ENCODE measurements around the gene RAD23B. TPM values are rescaled to one million over a fixed set of nuclear protein-coding genes. Genes with fewer than 3 reads are reported as not detected.
"Not testable (repeated sequence)": the region's sequence is repeated elsewhere in the genome, so short reads cannot be mapped to it uniquely, and the experiment has no call there.

Gene RAD23B
- total RNA-seq, 2 donors from 2014 or later: 94.7 to 94.8 TPM

- H3K27ac Mint-ChIP-seq: peak overlapping the region in 1 of 2 donors; percentile 22
- DNase-seq (ENCODE audit: low spot score): no peak
- H3K27me3 Mint-ChIP-seq: peaks cover 0 to 4% of the 10 kb centered on the region in 2 donors
- no peak overlapping the region for H3K4me3 Mint-ChIP-seq
- H3K36me3 Mint-ChIP-seq: no peaks in the 10 kb centered on the region
- no peak for ATAC-seq
- no peaks in the 10 kb centered on the region for H3K9me3 Mint-ChIP-seq
- H3K4me1 Mint-ChIP-seq (ENCODE audit: low read depth in 2 of 2): peaks cover 10 to 12% of the 10 kb centered on the region in 2 donors
These were observed 24.2 kb upstream of the RAD23B start for GRCh38 chr9:107258919-107259318.

- Mint-ChIP-seq H3K4me1 (ENCODE audit: low read depth in 2 of 2) (peaks cover 10 to 12% of the 10 kb centered on the region in 2 donors), H3K27ac (peak overlapping the region; percentile 20 to 22), H3K4me3 (peak overlapping the region; percentile 53)
- not testable (repeated sequence) for H3K9me3 Mint-ChIP-seq; ATAC-seq; H3K36me3 Mint-ChIP-seq; H3K27me3 Mint-ChIP-seq; DNase-seq (ENCODE audit: low spot score)
These were observed 23.2 kb upstream of the RAD23B start for GRCh38 chr9:107259751-107260313.

DNA sequence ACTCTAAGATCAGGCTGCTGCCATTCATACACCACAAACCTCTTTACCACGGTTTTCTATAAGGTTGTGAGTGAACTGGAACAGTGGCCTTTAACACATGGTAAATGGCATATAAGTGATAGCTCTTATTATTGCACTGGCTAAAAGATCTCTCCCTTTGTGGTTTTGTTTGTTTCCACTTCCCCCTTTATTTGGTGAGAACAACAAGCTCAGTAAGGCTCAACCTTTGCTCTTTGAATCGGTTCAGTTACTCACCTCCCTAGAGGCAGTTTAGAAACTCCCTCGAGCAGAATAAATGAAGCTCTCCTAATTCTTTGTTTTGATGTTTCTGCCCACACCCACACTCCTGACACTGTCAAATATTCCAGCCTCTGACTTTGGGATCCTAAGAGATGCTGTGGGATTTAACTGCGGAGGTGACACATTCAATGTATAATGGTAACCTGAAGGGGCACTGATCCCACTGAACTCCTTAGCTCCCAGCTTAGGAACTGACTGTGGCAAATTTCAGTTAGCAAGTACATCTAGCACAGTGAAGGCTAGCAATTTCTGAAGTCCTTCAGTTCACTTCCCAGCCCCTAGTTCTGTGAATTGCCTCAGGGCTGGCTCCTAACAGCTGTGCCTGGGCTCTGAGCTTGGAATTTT lies 22.5 kb upstream of the RAD23B start:
- Mint-ChIP-seq H3K36me3 (no peaks in the 10 kb centered on the region), H3K4me3 (peak overlapping the region; percentile 53), H3K9me3 (no peaks in the 10 kb centered on the region), H3K27me3 (peaks cover 0 to 2% of the 10 kb centered on the region in 2 donors), H3K27ac (peak overlapping the region; percentile 12 to 20), H3K4me1 (ENCODE audit: low read depth in 2 of 2) (peaks cover 10 to 12% of the 10 kb centered on the region in 2 donors)
- peak in 1 of 2 donors; percentile 48 for ATAC-seq
- no peak for DNase-seq (ENCODE audit: low spot score)

DNA sequence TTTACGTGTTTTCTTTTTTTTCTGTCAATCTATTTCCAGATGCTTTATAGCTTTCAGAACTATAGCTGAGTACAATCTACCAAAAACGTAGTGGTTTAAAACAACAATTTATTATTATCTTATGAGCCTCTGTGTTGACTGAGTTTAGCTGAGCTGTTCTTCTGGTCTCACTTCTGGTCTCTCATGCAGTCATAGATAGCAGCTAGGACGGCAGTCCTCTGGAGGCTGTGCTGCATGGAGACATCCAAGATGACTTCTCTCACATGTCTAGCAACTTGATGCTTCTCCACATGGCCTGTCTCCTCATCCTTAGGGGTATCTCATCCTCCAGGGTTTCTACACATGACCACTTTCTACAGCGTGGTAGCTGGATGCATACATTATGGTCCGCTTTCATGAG lies 22.0 kb upstream of the RAD23B start:
- Mint-ChIP-seq H3K4me1 (ENCODE audit: low read depth in 2 of 2) (peaks cover 10 to 12% of the 10 kb centered on the region in 2 donors), H3K27me3 (peaks cover 0 to 2% of the 10 kb centered on the region in 2 donors), H3K9me3 (no peaks in the 10 kb centered on the region)

DNA sequence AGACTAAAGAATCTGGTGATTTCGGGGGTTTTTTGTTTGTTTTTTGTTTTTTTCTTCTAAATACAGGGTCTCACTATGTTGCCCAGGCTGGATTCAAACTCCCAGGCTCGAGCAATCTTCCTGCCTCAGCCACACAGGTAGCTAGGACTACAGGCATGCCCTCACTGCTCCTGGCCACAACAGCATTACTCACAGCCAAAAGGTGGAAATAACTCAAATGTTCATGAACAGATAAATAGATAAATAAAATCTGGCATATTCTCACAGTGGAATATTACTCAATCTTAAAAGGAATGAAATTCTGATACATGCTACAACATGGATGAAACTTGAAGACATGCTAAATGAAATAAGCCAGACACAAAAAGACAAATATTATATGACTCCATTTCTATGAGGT lies 19.8 kb upstream of the RAD23B start:
- DNase-seq (ENCODE audit: low spot score) (no peak), ATAC-seq (no peak)
- Mint-ChIP-seq H3K9me3 (no peaks in the 10 kb centered on the region), H3K27me3 (peaks cover 0 to 2% of the 10 kb centered on the region in 2 donors), H3K27ac (no peak overlapping the region), H3K36me3 (no peaks in the 10 kb centered on the region), H3K4me1 (ENCODE audit: low read depth in 2 of 2) (peaks cover 10 to 12% of the 10 kb centered on the region in 2 donors), H3K4me3 (no peak overlapping the region)

More for the DNA sequence above, 22.0 kb upstream of the RAD23B start:
- ATAC-seq (no peak), DNase-seq (ENCODE audit: low spot score) (no peak)
- Mint-ChIP-seq H3K27ac (peak overlapping the region in 1 of 2 donors; percentile 20), H3K4me3 (no peak overlapping the region), H3K36me3 (no peaks in the 10 kb centered on the region)

- H3K27ac Mint-ChIP-seq: no peak overlapping the region
- ATAC-seq: no peak
- peaks cover 8 to 10% of the 10 kb centered on the region in 2 donors for H3K4me1 Mint-ChIP-seq (ENCODE audit: low read depth in 2 of 2)
These were observed 16.3 kb upstream of the RAD23B start for GRCh38 chr9:107266624-107267368.

DNA sequence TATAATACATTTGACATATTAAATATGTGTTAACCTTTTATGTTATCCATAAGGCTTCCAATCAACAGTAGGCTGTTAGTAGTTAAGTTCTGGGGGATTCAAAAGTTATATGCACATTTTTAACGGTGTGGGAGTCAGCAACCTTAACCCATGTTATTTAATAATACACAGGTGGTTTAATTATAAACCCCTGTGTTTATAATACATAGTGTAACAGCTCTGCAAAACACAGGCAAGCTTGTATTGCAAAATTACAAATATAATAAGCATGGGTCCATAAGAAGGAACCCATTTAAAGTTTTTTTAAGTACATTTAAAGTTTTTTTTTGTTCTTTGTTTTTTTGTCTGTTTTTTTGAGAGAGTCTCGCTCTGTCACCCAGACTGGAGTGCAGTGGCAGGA lies 14.5 kb upstream of the RAD23B start:
- Mint-ChIP-seq H3K27me3 (peaks cover 0 to 2% of the 10 kb centered on the region in 2 donors), H3K9me3 (no peaks in the 10 kb centered on the region), H3K36me3 (no peaks in the 10 kb centered on the region), H3K27ac (no peak overlapping the region), H3K4me3 (no peak overlapping the region), H3K4me1 (ENCODE audit: low read depth in 2 of 2) (peaks cover 8 to 10% of the 10 kb centered on the region in 2 donors)
- ATAC-seq (no peak), DNase-seq (ENCODE audit: low spot score) (no peak)

More at GRCh38 chr9:107266624-107267368, 16.3 kb upstream of the RAD23B start:
- no peak for DNase-seq (ENCODE audit: low spot score)
- peaks cover 0 to 4% of the 10 kb centered on the region in 2 donors for H3K27me3 Mint-ChIP-seq
- no peaks in the 10 kb centered on the region for H3K36me3 Mint-ChIP-seq
- H3K9me3 Mint-ChIP-seq: no peaks in the 10 kb centered on the region
- no peak overlapping the region for H3K4me3 Mint-ChIP-seq

DNA sequence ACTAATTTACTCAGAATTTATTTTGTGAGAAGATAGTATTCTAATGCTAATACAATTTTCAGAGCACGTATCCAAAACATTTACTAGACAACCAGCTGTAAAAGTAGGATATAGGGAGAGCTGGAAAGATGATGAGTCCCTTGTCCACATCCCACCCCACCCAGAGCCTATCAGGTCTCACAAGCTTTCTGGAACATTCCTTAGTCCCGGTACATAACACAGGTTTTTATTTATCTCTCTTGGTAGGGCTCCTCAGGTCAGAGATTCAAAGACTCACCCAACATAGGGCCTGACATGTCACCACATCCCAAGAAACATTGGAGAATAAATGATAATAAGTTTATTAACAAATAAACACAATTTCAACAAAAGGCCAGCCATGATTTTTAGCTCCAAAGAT lies 13.8 kb upstream of the RAD23B start:
- no peaks in the 10 kb centered on the region for H3K9me3 Mint-ChIP-seq
- peaks cover 0 to 8% of the 10 kb centered on the region in 2 donors for H3K27me3 Mint-ChIP-seq
- DNase-seq (ENCODE audit: low spot score) (no peak), ATAC-seq (no peak)
- H3K36me3 Mint-ChIP-seq: no peaks in the 10 kb centered on the region
- H3K4me3 Mint-ChIP-seq: no peak overlapping the region
- H3K4me1 Mint-ChIP-seq (ENCODE audit: low read depth in 2 of 2): peaks cover 10 to 13% of the 10 kb centered on the region in 2 donors
- H3K27ac Mint-ChIP-seq: no peak overlapping the region

- no peak overlapping the region for H3K27ac Mint-ChIP-seq
- DNase-seq (ENCODE audit: low spot score): no peak
- H3K36me3 Mint-ChIP-seq: no peaks in the 10 kb centered on the region
- H3K4me1 Mint-ChIP-seq (ENCODE audit: low read depth in 2 of 2): peaks cover 10 to 13% of the 10 kb centered on the region in 2 donors
- no peaks in the 10 kb centered on the region for H3K9me3 Mint-ChIP-seq
- H3K4me3 Mint-ChIP-seq: no peak overlapping the region
- no peak for ATAC-seq
- H3K27me3 Mint-ChIP-seq: peaks cover 0 to 8% of the 10 kb centered on the region in 2 donors
These were observed 13.4 kb upstream of the RAD23B start for GRCh38 chr9:107269681-107270080.

DNA sequence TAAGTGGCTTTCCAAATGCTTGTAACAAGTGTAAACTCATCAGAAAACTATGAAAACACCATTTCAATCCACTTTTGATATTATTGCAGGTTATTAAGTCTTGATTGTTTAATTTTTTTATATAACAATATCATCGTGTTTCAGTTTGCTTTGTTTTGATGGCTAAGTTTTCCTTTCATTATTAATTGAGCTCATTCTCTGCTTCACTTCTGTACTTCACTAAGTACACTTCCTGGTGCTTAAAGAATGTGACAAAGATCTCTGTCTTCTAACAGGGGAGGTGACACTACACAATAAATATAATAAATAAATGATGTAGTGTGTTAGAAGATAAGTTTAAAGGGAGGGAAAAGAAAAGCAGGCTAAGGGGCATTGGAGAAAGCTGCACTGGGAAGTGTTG lies 13.0 kb upstream of the RAD23B start:
- no peaks in the 10 kb centered on the region for H3K9me3 Mint-ChIP-seq
- H3K4me3 Mint-ChIP-seq: no peak overlapping the region
- peaks cover 0 to 10% of the 10 kb centered on the region in 2 donors for H3K27me3 Mint-ChIP-seq
- DNase-seq (ENCODE audit: low spot score) (no peak), ATAC-seq (no peak)
- H3K36me3 Mint-ChIP-seq: no peaks in the 10 kb centered on the region
- no peak overlapping the region for H3K27ac Mint-ChIP-seq
- H3K4me1 Mint-ChIP-seq (ENCODE audit: low read depth in 2 of 2): peaks cover 10 to 13% of the 10 kb centered on the region in 2 donors

GRCh38 chr9:107270580-107270979 lies 12.5 kb upstream of the RAD23B start:
- Mint-ChIP-seq H3K27me3 (peaks cover 4 to 15% of the 10 kb centered on the region in 2 donors), H3K4me1 (ENCODE audit: low read depth in 2 of 2) (peaks cover 10 to 13% of the 10 kb centered on the region in 2 donors), H3K4me3 (no peak overlapping the region), H3K9me3 (no peaks in the 10 kb centered on the region), H3K36me3 (no peaks in the 10 kb centered on the region), H3K27ac (no peak overlapping the region)
- no peak for DNase-seq (ENCODE audit: low spot score)
- no peak for ATAC-seq

- Mint-ChIP-seq H3K4me3 (no peak overlapping the region), H3K27ac (no peak overlapping the region), H3K27me3 (peaks cover 4 to 17% of the 10 kb centered on the region in 2 donors), H3K4me1 (ENCODE audit: low read depth in 2 of 2) (peaks cover 10 to 13% of the 10 kb centered on the region in 2 donors), H3K36me3 (no peaks in the 10 kb centered on the region), H3K9me3 (no peaks in the 10 kb centered on the region)
- DNase-seq (ENCODE audit: low spot score) (no peak), ATAC-seq (no peak)
These were observed 9.4 kb upstream of the RAD23B start for GRCh38 chr9:107273634-107274033.

DNA sequence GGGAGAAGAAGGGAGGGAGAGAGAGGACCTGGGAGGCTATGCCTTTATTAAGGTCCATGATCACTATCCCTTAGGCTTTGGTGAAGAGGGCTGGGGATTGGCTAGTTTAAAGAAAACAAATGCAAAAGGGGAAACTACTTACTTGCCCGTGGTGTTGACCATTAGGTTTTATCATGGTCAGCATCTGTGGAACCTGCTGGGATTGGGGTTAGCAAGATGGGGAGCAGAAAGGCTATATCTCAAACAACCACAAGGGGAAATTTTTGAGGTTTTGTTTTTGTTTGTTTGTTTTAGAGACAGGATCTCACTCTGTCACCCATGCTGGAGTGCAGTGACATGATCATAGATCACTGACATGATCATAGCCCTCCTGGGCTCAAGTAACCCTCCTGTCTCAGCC lies 9.0 kb upstream of the RAD23B start:
- no peak overlapping the region for H3K4me3 Mint-ChIP-seq
- H3K4me1 Mint-ChIP-seq (ENCODE audit: low read depth in 2 of 2): peaks cover 10 to 13% of the 10 kb centered on the region in 2 donors
- H3K27me3 Mint-ChIP-seq: peaks cover 4 to 17% of the 10 kb centered on the region in 2 donors
- ATAC-seq: no peak
- DNase-seq (ENCODE audit: low spot score): no peak
- no peak overlapping the region for H3K27ac Mint-ChIP-seq
- no peaks in the 10 kb centered on the region for H3K9me3 Mint-ChIP-seq
- H3K36me3 Mint-ChIP-seq: no peaks in the 10 kb centered on the region

DNA sequence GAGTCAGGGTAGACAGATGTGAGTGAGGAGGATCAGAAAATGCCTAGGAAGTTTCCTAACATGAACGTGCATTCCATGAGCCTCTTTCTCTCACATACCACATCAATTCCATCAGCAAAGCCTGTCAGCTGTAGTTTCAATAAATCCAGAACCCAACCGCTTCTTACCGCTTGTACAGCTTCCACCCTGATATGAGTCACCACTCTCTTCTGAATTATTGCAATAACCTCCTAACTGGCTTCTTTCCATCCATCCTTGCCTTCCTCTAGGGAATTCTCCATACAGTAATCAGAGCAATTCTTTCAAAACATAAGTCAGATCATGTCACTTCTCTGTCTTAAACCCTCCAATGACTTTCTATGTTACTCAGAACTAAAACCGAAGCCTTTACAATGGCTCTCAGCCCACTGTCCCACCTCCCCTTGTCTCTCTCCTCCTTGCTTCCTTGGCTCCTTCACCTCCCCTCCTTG lies 8.1 kb upstream of the RAD23B start:
- Mint-ChIP-seq H3K9me3 (no peaks in the 10 kb centered on the region), H3K36me3 (no peaks in the 10 kb centered on the region), H3K4me1 (ENCODE audit: low read depth in 2 of 2) (peaks cover 10 to 13% of the 10 kb centered on the region in 2 donors), H3K4me3 (no peak overlapping the region), H3K27me3 (peaks cover 4 to 17% of the 10 kb centered on the region in 2 donors), H3K27ac (no peak overlapping the region)
- DNase-seq (ENCODE audit: low spot score) (no peak), ATAC-seq (no peak)
